Epidermal melanocyte (primary cell): ENCODE results near the gene FBXO41.

ENCODE experiments used
- DNase-seq: peaks from one replicate; pipeline ENCODE4 v3.0.0; 2011; ENCODE audit warnings: low spot score; ENCODE audit not compliant: insufficient read length

FBXO41 gene

GRCh38 chr2:73284296-73285158, at the start of gene FBXO41:
Gene FBXO41, minus strand, starts transcription at chr2:73284478. Its CDS starts 14,848 bp downstream, at chr2:73269630.
- DNase-seq, result peak; percentile 30

- DNase-seq, result no peak
Observed at GRCh38 chr2:73334045-73334444, 49.8 kb upstream of the FBXO41 start.

GRCh38 chr2:73333564-73333963, 49.3 kb upstream of the FBXO41 start:
- no peak for DNase-seq

- DNase-seq, result no peak
Observed at GRCh38 chr2:73324126-73324725, 39.9 kb upstream of the FBXO41 start.

- DNase-seq, result no peak
Observed at GRCh38 chr2:73323551-73323950, 39.3 kb upstream of the FBXO41 start.

- no peak for DNase-seq
Observed at GRCh38 chr2:73314441-73314840, 30.2 kb upstream of the FBXO41 start.

GRCh38 chr2:73307720-73308119, 23.4 kb upstream of the FBXO41 start:
- DNase-seq, result no peak

GRCh38 chr2:73301636-73302035, 17.4 kb upstream of the FBXO41 start:
- DNase-seq, result no peak

- no peak for DNase-seq
Observed at GRCh38 chr2:73300926-73301325, 16.6 kb upstream of the FBXO41 start.

GRCh38 chr2:73297586-73297985, 13.3 kb upstream of the FBXO41 start:
- no peak for DNase-seq

- DNase-seq, result no peak
Observed at GRCh38 chr2:73297151-73297559, 12.9 kb upstream of the FBXO41 start.

- no peak for DNase-seq
Observed at GRCh38 chr2:73295751-73296400, 11.6 kb upstream of the FBXO41 start.

GRCh38 chr2:73294239-73294638, 10.0 kb upstream of the FBXO41 start:
- DNase-seq, result no peak

GRCh38 chr2:73293534-73294171, 9.4 kb upstream of the FBXO41 start, which contains the start of gene EGR4:
Gene EGR4, minus strand, starts transcription at chr2:73293548. Its CDS starts 231 bp downstream, at chr2:73293317.
- peak; percentile 42 for DNase-seq

- DNase-seq, result peak; percentile 12
Observed at GRCh38 chr2:73292906-73293533, 8.7 kb upstream of the FBXO41 start.

GRCh38 chr2:73292316-73292905, 8.1 kb upstream of the FBXO41 start:
- peak; percentile 13 for DNase-seq

GRCh38 chr2:73291461-73292315, 7.4 kb upstream of the FBXO41 start:
- peak; percentile 8 for DNase-seq

- DNase-seq, result peak; percentile 58
Observed at GRCh38 chr2:73291093-73291460, 6.8 kb upstream of the FBXO41 start.

GRCh38 chr2:73290049-73290839, 6.0 kb upstream of the FBXO41 start:
- DNase-seq, result peak; percentile 22
